GM21576 (cell line): ENCODE results near the gene PJA2.
"Not testable (repeated sequence)": the region's sequence is repeated elsewhere in the genome, so short reads cannot be mapped to it uniquely, and the experiment has no call there.

Source experiments
- ATAC-seq: cut with Tn5 transposase; IDR thresholded peaks from one replicate; pipeline ENCODE4 v1.9.1; 2021; ENCODE audit warnings: mild to moderate bottlenecking, moderate library complexity; ENCODE audit not compliant: unreplicated experiment

The PJA2 gene

DNA sequence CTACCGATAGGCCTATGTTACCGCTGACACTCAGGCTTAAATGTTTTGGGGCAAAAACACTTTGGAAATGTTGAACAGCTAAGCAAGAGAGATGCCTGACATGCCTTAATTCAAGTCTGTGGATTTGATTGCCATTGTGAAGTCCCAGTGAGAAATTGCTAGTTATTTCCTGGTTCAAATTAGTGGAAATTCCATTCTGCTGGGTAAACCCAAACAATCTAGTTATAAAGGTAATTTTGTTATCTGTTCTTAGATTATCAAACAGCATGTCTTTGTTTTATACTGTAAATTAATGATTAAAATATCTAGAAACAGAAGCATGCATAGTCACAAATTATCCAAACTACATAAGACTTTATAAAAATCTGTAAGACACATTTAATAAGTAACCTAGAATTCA, 96.6 kb downstream of the PJA2 start:
- no peak for ATAC-seq

DNA sequence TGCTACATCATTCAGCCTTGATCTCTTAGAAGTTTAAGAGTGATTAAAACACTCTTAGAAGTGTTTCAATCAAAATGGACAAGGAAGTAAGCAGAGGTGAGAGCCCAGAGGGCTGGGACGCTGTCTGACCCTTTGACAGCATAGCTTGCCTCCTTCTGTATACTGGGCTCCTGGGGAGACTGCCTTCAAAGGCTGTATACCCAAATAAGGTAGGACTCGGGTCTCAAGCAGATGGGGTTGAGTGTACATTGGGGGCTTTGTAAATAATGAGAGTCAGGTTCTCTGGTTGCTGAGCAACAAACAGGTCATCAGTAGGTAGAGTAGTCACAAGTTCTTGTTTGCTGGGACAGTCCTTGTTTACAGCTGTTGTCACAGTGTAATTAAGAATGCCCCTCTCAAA, 97.1 kb downstream of the PJA2 start:
- no peak for ATAC-seq

DNA sequence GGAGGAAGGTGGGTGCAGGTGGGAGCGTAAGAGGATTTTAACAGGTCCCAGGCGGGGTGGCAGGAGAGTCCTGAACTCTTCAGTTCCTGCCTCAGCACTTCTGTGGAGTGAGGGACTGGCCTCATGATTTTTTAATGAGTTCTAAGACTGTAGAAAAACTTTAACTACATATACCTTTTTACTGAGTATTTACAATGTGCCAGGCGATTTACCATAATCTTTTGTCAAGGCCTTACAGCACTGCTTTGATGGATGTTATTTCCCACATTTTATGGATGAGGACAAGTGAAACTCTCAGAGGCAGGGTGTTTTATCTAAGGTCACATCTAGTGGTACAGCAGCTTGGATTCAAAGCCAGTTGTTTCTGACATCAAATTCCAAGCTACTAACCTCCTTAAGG, 99.5 kb downstream of the PJA2 start:
- no peak for ATAC-seq

DNA sequence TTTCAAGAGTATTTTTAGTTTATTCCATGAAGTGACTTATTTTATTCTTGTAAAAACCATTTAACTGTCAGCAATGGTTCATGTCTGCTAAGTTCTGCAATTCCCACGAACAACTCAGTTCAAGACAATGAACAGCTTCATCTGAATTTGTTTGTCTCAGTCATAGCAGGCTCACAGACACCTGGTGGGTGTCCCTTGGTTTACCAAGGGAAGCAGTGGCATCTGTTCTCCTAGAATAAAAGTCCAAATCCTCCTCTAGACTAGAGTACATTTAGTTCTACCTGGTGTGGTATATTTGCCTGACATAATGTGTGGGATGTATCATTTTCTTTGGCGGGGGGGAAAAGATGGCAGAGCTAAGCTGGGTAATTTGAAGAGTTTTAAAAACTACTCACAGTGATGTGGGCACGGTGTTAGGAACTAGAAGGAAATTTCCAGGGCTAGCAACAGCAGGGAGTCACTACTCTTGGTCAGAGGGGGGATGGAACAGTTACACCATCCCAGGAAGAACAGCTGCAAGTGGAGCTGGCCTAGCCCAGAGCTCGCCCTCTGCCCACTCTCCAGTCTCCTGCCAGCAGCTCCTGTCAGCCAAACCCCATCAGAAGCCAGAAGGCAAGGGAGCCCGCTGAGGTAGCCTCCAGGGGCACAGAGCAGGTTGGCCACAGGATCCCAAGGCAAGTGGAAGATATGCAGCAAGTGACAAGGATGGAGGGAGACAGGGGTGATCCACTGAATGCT, 100.3 kb downstream of the PJA2 start:
- no peak for ATAC-seq

DNA sequence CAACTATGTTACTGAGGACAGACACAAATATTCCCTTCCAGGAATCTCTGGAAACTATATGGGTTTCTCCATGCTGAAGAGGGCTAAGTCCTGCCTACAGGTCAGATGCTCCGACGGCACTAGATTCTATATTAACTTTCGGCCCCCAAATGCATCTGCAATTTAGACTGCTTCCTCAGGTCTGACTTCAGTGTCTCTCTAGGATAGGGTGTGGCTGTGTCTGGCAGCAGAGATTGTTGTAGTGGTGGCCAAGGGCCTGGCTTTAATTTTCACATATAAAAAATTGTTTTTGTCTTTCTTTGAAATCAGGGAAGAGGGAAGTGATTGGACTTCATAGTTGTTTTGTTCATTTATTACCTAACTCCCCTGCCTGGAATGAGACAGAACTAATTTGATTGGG, 101.8 kb downstream of the PJA2 start:
- no peak for ATAC-seq

DNA sequence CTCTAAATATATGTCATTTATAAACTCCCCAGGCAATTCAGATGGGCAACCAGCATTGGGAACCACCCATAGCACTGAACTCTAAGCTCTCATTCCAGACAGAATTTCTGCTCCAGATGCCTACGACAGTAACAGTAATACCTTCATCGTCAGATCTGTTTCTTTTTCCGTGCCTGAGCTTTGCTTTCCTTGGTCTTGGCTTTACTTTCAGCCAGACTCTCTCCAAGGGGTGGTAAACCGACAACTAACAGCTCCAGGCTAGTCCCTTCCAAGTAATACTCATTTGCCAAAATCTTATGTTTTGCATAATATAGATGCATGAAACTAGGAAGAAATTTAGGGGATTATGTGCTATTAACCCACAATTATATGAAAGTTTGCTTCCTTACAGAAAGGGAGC, 102.3 kb downstream of the PJA2 start:
- ATAC-seq = no peak

DNA sequence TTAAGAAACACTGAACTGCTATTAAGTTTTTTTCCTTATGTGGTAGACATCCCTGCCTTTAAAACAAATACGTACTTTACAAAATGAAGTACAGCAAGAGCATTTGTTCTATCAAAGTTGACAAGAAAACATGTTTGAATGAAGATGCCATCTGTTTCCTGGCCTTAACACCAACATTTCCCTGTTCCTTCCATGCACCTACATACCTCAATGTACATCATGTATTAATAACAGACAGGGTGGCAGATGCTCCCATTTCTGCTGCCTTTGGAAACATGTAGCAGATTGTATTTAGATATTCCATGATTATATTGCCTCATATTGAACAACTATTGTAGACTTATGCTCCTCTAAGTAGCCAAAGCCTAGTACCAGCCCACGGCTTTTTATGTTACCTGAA, 104.4 kb downstream of the PJA2 start:
- ATAC-seq = no peak

DNA sequence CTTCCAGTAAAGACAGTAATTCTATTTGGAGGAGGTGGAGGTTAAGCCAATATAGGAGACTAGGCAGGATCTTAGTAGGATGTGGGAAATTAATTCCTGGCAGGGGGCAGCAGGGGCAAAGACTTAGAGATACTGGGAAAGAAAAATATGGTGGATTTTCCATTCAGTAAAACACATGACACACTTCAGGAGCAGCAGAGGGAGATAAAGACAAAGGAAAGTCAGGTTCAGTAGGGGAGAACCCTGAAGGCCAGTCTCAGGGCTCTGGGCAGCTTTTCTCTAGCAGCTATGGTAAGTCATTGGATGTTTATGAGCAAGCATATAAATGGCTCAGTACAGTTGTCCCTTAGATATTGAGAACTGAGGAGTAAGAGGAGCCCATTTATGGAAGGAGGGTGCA, 105.5 kb downstream of the PJA2 start:
- no peak for ATAC-seq

DNA sequence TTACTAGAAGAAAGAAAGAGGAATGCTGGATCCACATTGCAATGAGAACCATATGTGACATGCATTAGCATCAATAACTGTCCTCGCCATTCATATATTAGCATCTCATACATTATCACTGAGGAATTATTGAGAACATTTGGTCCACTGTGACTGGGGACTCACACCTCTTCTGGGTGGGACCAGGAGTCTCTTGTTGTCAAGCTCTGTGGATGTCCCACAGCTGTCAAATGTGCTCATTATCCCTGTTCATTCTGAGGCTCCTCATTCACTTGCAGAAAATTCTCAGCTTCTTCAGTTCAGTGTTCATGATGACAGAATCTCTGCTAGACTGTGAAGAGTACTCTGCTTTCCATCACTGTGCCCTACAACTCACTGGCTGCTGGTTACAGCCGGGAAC, 109.4 kb downstream of the PJA2 start:
- ATAC-seq = no peak

DNA sequence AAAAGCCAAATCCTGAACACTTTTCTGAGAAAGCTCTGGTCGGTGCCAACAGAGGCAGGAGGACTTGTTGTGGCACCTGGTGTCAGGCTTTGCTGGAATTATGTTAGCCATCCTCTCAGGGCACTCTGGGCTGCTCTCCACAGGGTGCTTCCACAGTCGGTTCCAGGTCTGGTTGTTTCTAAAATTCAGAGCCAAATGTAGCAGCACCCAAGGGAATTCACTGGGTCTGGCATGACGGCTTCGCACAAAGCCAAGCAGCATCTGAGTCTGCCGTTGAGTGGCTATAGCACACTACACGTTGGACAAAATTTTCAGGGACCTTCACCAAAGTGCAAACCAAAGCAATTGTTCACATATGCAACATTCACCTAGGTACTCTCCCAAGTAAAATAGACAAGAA, 110.2 kb downstream of the PJA2 start:
- no peak for ATAC-seq

DNA sequence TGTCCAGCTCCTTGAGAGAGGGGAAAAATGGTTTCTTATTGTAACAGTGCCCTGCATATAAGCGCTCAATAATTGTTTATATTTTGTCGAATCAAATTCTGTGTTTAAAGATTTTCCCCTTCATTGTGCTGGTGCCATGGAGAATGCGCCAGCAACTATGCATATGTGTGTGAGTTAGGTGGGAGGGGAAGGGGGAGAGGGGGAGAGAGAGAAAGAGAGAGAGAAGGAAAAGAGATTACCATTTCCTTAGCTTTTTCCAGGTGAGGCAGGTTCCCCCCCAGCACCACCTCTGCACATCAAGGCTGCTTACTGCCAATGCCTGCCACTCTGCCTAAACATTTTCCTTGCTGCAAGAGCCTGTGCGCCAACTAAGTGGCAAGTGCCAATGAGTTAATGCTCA, 111.0 kb downstream of the PJA2 start:
- no peak for ATAC-seq

DNA sequence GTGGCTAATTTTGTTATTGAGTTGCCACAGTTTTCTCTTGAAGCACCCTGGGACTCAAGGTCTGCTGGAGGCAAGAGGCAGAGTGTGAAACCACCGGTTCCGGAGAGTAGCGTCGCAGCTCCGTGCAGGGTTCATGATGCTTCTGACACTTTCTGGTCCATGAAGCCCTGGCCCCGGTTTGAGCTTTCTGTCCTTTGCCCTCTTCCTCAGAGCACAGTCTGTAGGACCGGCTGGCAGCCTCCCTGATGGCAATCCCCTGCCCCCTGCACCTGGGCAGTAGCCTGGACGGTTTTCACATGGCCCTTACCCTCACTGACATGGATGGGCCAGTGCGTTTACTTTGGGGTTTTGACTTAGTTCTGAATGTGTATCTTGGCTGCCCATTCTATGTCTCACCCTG, 111.9 kb downstream of the PJA2 start:
- no peak for ATAC-seq

DNA sequence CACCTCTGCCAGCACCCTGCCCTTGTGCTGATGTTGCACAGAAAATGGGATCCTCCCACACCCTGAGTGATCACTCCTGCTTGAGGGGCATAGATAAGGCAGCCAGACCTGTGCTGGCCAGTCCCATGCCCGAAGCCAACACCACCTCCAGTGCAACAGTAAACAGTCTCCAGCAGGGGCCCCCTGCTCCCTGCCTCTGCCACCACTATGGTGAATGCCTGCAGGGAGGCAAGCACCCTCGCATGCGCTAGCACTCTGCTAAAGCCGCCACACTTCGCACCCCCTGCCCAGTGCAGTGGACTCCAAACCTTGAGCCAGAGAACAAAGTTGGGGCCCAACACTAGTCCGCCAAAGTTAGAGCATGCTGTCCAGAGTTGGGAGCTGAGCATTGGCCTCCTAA, 118.7 kb downstream of the PJA2 start:
- ATAC-seq = no peak

DNA sequence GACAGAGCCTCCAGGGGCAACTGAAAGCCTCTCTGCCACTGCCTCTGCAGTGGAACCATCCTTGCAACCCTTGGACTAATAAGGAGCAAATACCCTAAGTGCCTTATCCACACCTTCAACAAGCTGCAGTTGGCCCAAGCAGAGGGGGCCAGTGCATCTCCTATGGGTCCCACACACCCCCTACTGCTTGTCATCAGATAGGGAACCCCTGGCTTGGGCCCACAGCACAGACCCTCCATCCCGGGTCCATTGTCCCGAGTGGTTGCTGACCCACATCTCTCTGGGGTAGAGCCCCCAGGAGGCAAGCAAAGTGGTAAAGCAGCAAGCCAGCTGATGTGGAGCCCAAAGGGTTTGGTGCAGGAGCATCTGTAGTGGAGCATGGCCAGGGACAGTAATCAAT, 119.5 kb downstream of the PJA2 start:
- ATAC-seq = no peak

DNA sequence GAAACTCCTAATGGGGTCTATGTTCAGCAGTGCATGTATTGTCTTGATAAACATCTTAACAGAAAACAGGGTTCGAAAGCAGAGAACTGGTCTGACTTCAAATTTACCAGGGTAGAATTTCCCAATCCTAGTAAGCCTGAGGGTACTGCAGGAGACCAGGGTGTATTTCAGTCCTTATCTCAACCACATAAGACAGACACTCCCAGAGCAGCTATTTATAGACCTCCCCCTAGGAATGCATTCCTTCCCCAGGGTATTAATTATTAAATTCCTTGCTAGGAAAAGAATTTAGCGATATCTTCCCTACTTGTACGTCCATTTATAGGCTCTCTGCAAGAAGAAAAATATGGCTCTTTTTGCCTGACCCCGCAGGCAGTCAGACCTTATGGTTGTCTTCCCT, 123.1 kb downstream of the PJA2 start:
- ATAC-seq = not testable (repeated sequence)
